CD1c-positive myeloid dendritic cell (primary cell): Measurements from ENCODE around the gene USPL1.
"Not testable (repeated sequence)": the region's sequence is repeated elsewhere in the genome, so short reads cannot be mapped to it uniquely, and the experiment has no call there.

Experiments used
- DNase-seq: peaks from one replicate; pipeline ENCODE4 v3.0.0-alpha.2; 2016; ENCODE audit errors: extremely low spot score

Gene USPL1

GRCh38 chr13:30615866-30616541 is 1.7 kb upstream of the USPL1 start:
- peak; percentile 58 for DNase-seq

- peak; percentile 89 for DNase-seq
Observed at GRCh38 chr13:30616927-30617314, 799 bp upstream of the USPL1 start.

- DNase-seq = peak; percentile 48
Observed at GRCh38 chr13:30618186-30618929, 638 bp downstream of the USPL1 start.

- DNase-seq = peak; percentile 69
Observed at GRCh38 chr13:30618930-30619279, 1.2 kb downstream of the USPL1 start.

GRCh38 chr13:30619731-30620130 is 2.0 kb downstream of the USPL1 start:
- no peak for DNase-seq

- DNase-seq = no peak
Observed at GRCh38 chr13:30620941-30621340, 3.2 kb downstream of the USPL1 start.

- DNase-seq = no peak
Observed at GRCh38 chr13:30622551-30622950, 4.8 kb downstream of the USPL1 start.

GRCh38 chr13:30623392-30623791 is 5.7 kb downstream of the USPL1 start:
- DNase-seq = no peak

GRCh38 chr13:30624630-30625029 is 6.9 kb downstream of the USPL1 start:
- no peak for DNase-seq

- no peak for DNase-seq
Observed at GRCh38 chr13:30629527-30629926, 11.8 kb downstream of the USPL1 start.

- DNase-seq = no peak
Observed at GRCh38 chr13:30633861-30634260, 16.1 kb downstream of the USPL1 start.

GRCh38 chr13:30634838-30635237 is 17.1 kb downstream of the USPL1 start:
- DNase-seq = no peak

GRCh38 chr13:30638301-30638700 is 20.6 kb downstream of the USPL1 start:
- DNase-seq = no peak

- DNase-seq = no peak
Observed at GRCh38 chr13:30639671-30640070, 22.0 kb downstream of the USPL1 start.

GRCh38 chr13:30641173-30641572 is 23.5 kb downstream of the USPL1 start:
- DNase-seq = not testable (repeated sequence)

GRCh38 chr13:30645629-30646028 is 27.9 kb downstream of the USPL1 start:
- no peak for DNase-seq

- no peak for DNase-seq
Observed at GRCh38 chr13:30647420-30647819, 29.7 kb downstream of the USPL1 start.

GRCh38 chr13:30647824-30648521 is 30.3 kb downstream of the USPL1 start:
- no peak for DNase-seq

- no peak for DNase-seq
Observed at GRCh38 chr13:30648522-30649012, 30.8 kb downstream of the USPL1 start.

GRCh38 chr13:30651648-30652047 is 33.9 kb downstream of the USPL1 start:
- not testable (repeated sequence) for DNase-seq

- no peak for DNase-seq
Observed at GRCh38 chr13:30652746-30653386, 35.1 kb downstream of the USPL1 start.

- no peak for DNase-seq
Observed at GRCh38 chr13:30654430-30654829, 36.7 kb downstream of the USPL1 start.
